ENCODE results near the gene RPS6KA5.
"Not testable (repeated sequence)": the region's sequence is repeated elsewhere in the genome, so short reads cannot be mapped to it uniquely, and the experiment has no call there.

Gene RPS6KA5

DNA sequence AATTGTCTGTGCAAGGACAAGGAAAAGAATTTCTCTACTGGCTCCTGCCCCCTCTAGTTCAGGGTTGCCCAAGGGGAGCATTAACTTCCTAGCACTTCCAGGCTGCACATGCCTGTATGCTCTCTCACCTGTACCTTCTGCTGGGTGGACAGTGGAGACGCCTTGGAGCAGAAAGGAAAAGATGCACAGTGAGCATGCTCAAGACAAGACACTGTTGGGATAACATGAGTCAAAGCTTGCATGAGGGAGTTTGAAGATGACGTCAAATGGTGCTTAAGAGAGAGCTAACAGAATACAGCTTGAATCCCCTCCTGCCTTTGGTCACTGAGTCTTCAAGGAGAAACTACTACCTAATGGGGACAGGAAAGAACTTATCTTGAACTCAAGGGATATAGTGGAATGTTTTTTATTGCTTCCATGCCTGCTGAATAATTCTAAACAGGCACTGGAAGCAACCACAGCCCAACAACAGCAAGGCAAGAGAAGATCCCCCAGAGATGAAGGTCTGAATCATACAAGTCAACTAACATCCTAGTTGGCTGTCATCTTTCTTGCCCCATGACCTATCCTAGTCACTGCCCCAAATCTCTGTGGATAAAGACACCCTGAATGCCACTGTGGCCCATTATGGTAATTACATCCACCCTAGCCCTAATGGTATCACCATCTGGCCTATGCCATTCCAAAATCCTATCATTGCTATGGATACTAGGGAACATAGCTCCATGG, 23.5 kb downstream of the RPS6KA5 start:
- intact Hi-C loops (cut with DNase I) = no loop called here
- no peak for DNase-seq

DNA sequence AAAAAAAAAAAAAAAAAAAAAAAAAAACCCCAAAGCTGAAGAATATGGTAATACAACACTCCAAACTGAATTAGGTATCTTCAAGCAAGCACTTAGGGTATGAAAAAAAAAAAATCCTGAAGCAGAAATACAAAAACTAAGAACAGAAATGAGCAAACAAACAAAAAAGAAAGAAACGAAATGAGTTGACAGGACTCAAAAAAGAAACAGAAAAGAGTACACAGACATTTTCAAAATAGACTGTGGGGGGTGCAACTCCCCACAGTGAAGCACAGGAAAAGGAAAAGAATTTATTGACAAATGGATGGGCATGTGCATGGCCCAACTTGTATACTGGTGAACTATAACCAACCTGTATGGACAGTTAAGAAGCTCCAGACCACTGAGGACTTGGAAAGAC, 24.6 kb downstream of the RPS6KA5 start:
- DNase-seq = no peak
- intact Hi-C loops (cut with DNase I) = no loop called here

DNA sequence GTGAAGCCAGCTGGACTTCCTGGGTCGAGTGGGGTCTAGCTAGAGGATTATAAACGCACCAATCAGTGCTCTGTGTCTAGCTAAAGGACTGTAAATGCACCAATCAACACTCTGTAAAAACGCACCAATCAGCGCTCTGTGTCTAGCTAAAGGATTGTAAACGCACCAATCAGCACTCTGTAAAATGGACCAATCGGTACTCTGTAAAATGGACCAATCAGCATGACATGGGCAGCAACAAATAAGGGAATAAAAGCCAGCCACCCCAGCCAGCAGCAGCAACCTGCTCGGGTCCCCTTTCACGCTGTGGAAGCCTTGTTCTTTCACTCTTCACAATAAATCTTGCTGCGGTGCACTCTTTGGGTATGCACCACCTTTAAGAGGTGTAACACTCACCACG, 26.1 kb downstream of the RPS6KA5 start:
- intact Hi-C loops (cut with DNase I); DNase-seq: not testable (repeated sequence)

DNA sequence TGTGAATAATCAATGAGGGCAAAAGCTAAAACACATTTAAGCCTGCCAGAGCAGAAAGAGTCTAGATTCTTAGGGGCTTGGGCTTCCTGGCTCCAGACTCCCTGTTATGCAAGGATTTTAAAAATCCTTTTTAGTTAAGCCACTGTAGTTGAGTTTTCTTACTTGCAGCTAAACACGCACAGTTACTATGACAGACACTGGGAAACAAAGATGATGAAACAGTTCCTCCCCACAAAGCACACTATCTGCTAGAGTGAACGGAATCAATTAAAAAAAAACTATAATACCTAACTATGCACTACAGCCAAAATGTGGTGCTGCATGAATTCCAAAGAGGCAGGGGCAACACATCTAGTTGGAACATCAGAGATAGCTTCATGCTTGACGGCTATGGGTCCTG, 28.2 kb downstream of the RPS6KA5 start:
- intact Hi-C loops (cut with DNase I) = no loop called here
- no peak for DNase-seq

DNA sequence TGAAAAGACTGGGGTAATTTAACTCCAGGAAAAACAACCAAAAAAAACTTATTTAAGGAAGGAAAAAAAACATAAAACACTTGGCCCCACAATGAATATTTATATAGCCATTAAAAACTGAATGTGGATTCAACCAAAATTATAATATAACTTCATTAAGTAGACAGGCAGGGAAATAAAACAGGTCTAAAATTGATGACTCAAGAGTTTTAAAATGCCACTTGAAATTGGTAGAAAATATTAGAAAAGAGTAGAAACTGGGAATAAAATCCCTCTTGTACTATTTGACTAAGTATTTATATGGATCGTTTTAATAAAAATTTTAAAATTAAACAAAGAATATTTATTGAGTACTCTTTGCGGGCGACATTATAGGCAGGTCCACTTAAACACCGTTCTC, 28.8 kb downstream of the RPS6KA5 start:
- intact Hi-C loops (cut with DNase I) = no loop called here
- DNase-seq = no peak

DNA sequence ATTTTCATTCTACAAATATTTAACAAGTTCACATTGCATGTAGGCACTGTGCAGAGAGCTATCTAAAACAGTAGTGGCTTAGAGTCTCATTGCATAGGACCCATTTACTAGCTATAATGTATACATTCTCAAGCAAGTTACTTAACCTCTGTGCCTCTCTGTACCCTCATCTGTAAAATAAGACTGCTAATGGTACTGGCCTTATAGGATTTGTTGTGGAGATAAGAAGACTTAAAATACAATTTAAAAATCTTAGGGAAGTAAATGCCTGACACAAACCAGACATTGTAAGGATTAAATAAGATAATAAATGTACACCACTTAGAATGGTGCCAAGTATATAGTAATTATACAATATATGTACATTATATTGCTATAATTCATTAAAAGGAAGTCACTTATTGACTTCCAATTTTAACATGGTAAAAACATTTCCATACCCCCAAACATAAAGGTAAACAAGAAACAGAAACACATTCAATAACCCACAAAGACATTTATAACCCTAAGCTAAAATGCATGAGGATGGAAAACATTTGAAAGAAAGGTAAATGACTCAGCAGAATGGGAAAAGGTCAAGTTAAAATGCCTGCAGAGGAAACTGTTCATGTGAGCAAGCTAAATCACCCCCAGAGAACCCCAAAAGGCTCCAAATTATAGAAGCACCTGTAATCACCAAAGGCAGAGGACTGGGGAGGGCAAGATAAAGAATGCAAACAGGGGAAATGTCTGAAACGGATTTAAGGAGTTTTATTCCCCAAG, 30.8 kb downstream of the RPS6KA5 start:
- intact Hi-C loops (cut with DNase I) = no loop called here
- no peak for DNase-seq

DNA sequence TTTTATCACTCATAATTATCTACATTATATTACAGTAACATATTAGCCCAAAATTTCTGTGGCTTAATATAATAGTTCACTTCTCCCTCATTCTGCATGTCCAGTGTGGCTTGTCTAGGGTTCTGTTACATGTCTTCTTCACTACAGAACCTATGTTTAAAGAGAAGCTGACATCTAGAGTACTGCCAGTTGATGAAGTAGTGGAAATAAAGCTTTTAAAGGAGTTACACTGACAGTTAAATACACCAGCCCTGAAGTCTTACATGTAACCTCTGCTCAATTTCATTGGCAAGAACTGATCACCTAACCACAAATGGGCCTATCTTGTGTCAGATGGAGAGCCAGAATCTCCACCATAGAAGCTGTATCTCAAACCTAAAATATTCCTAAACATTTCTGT, 32.9 kb downstream of the RPS6KA5 start:
- intact Hi-C loops (cut with DNase I) = no loop called here
- DNase-seq = no peak

DNA sequence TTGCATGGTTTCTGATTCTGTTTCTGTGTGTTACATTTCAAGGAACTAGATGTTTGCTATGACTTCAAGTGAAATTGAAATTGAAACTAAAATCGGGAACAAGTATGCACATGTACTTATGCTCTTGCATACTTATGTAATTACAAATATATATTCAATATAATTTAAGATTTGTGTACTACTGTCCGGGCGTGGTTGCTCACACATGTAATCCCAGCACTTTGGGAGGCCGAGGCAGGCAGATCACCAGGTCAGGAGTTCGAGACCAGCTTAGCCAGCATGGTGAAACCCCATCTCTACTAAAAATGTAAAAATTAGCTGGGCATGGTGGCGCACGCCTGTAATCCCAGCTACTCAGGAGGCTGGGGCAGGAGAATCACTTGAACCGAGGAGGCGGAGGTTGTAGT, 37.8 kb downstream of the RPS6KA5 start:
- DNase-seq; intact Hi-C loops (cut with DNase I): not testable (repeated sequence)

DNA sequence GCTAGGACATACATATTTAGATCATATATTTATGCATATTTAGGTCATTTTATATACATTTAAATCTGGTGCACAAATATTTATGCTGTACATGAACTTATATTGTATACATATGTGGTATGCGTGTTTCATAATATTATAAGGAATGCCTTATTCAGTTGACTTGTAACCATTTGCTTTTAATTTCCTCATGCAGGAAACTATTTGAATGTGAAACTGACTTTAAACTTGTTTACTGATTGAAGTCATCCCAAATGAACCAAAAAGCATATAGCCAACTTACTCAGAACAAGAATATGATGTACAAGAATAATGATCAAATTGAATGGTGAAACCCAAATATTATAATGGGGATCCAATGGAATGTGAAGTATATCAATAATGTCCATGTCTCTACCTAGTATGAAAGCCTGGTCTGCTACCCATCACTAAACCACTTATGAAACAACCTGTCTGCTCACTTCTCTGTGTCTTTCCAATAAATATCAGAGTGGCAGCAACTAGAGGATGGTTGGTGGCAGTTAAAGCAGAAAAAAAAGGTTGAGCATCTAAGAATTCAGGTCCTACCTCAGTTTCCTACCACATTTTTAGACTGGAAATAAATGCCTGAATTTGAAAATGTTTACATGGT, 38.3 kb downstream of the RPS6KA5 start:
- intact Hi-C loops (cut with DNase I) = no loop called here
- DNase-seq = no peak

DNA sequence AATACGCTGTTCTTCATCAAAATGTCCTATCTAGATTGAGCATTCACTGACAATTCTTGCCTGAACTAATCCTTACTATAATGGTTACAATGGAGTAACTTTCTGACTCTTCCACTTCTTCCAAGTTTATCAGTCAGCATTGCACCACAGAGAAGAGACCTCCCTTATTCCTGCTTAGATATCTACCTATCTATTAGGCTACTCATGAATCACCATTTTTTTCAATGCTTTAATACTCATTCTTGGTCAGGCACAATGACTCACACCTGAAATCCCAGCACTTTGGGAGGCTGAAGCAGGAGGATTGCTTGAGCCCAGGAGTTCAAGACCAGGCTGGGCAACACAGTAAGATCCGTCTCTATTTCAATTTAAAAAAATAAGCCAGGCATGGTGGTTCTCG, 39.3 kb downstream of the RPS6KA5 start:
- intact Hi-C loops (cut with DNase I) = no loop called here

DNA sequence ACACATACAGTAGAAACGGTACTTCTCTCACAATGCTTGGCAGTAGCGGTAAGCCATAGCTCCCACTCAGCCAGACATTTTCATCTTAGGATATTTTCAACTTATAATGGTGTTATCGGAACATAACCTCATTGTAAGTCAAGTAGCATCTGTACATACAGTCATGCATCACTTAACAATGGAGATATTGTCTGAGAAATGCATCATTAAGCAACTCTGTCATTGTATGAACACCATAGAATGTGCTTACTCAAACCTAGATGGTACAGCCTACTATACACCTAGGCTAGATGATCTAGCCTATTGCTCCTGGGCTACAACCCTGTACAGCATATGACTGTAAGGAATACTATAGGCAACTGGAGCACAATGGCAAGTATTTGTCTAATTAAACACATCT, 40.8 kb downstream of the RPS6KA5 start:
- DNase-seq = no peak
- intact Hi-C loops (cut with DNase I) = no loop called here

More for the DNA sequence above, 39.3 kb downstream of the RPS6KA5 start:
- DNase-seq = no peak

DNA sequence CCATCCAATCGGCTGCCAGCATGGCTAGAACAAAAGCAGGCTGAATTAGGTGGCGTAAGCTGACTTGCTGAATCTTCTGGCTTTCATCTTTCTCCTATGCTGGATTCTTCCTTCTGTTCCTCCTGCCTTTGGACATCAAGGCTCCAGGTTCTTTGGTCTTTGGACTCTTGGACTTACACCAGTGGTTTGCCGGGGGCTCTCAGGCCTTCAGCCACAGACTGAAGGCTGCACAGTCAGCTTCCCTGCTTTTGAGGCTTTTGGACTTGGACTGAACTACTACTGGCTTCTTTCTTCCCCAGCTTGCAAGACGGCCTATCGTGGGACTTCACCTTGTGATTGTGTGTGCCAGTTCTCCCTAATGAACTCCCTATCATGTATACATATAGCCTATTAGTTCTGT, 42.0 kb downstream of the RPS6KA5 start:
- intact Hi-C loops (cut with DNase I) = no loop called here
- no peak for DNase-seq

DNA sequence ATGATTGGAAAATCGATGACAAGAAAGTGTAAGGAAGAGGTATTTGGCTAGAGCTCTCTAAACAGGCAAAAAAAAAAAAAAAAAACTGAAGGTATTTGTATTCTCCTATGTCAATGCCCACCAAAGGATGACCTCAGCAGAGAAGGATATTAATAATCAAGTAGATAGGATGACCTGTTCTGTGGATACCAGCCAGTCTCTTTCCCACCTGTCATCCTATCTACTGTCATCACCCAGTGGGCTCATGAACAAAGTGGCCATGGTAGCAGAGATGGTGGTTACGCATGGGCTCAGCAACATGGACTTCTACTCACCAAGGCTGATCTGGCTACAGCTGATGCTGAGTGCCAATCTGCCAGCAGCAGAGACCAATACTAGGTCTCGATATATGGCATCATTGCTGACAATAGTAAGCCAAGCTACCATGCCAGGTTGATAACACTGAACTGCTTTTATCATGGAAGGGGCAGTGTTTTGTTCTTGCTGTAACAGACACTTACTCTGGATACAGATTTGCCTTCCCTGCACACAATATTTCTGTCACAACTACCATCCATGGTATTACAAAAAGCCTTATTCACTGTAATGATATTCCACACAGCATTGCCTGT, 43.5 kb downstream of the RPS6KA5 start:
- no peak for DNase-seq

DNA sequence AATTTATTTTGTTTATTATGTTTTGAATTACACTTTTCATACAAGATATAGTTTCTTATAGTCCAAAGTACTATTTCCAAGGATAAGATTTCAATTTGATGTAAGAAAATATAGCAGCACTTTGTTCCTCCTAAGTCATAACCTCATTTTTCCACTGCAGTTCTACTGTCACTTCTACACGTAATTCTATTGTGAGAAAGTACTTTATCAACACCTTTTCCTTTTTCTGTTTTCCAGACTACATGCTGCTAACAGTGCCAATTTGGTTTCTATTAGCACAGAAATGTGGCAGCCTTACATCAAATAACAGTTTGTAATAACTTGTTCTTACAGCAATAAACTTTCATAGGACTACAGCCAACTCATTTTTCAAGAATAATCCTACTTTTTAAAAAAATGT, 45.0 kb downstream of the RPS6KA5 start:
- intact Hi-C loops (cut with DNase I) = no loop called here
- DNase-seq = no peak

More for the DNA sequence above, 43.5 kb downstream of the RPS6KA5 start:
- intact Hi-C loops (cut with DNase I) = no loop called here

DNA sequence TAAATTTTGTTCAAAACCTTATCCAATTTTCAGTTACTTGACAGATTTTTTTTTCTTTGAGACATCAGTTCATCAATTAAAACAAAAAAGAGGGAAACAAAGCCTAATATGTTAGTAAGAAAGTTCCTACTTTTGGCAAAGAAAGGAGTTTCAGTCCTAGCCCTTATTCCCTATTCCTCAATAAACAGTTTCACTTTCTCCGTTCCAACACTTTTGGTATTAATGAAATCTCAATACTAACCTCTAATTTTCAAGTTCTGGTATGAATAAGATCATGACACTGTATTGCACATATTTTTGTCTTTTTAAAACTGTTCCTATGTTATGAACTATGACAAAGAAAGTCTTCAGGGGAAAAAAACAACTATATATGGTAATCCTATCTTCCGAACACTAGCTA, 48.4 kb downstream of the RPS6KA5 start:
- DNase-seq = no peak
- intact Hi-C loops (cut with DNase I) = no loop called here

DNA sequence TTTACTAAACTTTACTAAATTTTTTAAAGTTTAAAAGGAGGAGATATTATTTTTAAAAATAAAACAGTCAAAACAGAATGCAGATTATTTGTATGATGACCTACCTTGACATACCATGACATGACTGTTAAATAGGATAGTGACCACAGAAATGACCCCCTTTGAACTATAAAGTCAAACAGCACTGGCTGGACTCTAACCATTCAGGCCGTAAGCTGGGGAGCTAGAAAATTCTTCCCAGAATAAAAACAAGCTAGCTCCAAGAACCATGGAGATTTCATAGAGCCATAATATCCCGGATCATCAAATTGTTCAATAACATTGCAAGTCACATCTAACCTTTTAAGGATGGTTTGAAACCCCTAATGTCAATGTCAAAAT, 50.3 kb downstream of the RPS6KA5 start:
- DNase-seq = no peak
- intact Hi-C loops (cut with DNase I) = no loop called here

DNA sequence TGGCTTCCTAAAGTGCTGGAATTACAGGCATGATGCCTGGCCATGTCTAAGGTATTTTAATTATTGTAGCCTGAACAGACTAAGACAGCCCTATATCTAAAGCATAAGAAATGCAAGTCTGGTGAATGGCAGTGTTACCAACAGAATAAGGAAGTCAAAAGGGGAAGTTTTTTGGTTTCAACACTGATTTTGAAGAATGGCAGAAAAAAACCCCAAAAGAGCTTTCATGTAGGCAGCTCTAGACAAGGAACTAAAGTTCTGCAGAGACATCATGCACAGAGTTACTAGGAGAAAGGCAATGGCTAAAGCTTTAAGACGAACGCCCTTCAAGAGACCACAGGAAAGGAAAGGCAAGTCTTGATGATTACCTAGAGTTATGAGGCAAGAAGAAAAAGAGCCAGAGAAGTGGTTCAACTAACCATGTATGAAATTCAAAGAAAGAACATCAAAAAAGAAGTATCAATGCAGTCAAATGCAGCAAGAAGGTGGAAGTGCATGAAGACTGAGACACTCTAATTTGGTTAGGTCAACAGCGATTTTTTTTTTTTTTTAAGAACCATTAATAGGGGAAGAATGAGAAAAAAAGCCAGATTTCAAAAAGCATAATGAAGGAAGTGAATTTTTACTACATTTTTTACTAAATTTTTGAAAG, 50.8 kb downstream of the RPS6KA5 start:
- DNase-seq = no peak
- intact Hi-C loops (cut with DNase I) = no loop called here

DNA sequence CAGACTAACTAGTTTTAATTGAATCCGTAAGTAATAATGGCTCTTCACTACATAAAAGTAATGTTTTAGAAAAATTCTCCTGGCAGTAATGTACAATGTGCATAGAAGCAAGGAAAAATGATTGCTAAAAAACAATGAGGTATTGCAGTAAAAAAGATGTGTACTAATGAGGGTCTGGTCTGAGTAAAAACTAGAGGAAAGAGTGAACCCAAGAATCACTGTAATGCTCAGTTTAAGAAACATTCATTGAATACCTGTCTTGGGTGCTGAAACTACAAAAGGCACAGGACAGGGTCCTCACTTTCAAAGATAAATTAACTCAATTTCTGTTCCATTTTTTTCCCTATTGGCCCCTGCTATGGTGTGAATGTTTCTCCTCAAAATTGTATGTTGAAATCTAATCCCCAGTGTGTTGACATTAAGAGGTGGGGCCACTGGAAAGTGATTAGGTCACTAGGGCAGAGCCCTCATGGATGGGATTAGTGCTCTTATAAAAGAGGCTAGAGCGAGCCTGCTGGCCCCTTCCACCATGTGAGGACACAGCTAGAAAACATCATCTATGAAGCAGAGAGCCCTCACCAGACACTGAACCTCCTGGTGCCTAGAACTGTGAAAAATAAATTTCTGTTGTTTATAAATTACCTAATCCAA, 51.6 kb downstream of the RPS6KA5 start:
- intact Hi-C loops (cut with DNase I) = no loop called here
- no peak for DNase-seq

DNA sequence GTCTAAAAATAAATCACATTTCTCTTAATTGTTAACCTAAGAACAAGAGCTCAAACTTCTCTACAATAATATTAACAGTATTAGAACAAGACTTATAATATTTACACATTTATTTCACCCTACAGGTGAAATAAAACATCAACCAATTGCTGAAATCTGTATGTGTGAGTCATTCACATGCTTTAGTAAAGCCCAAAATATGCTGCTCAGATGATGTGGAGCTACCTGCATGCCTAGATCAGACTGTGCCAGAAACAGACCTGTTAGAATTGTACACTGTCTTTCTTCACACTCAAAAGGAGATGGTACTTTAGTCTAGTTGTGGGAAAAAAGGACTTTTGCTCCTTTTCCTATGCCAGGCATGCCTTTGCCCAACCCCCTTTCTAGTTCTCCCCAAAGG, 54.7 kb downstream of the RPS6KA5 start:
- intact Hi-C loops (cut with DNase I) = no loop called here
- DNase-seq = peak in 5 of 42 donors; percentile 12 to 52 (median 26)
